OCI-LY7 (cell line): Measurements from ENCODE around the gene EIF2B1.

ENCODE experiments used
- CTCF ChIP-seq: fragments of 200-600 bp; sonication (generic); conservative IDR thresholded peaks from 2 replicates; pipeline ENCODE4 v1.5.1; 2014; ENCODE audit warnings: mild to moderate bottlenecking, antibody characterized with exemption, low read length, moderate library complexity, mixed read lengths
- EZH2phosphoT487 ChIP-seq: fragments of 200-600 bp; sonication (generic); IDR thresholded peaks from 2 replicates; pipeline ENCODE4 v1.6.1; 2018; ENCODE audit warnings: low read depth, borderline replicate concordance, mild to moderate bottlenecking, mixed run types, antibody characterized with exemption, low read length, moderate library complexity, mixed read lengths

- TF ChIP-seq CTCF = no peak
- TF ChIP-seq EZH2phosphoT487 = no peak
Measured at GRCh38 chr12:123597100-123597499, 36.4 kb downstream of the EIF2B1 start.
